Measurements from ENCODE around the gene FHIT.

The FHIT gene

DNA sequence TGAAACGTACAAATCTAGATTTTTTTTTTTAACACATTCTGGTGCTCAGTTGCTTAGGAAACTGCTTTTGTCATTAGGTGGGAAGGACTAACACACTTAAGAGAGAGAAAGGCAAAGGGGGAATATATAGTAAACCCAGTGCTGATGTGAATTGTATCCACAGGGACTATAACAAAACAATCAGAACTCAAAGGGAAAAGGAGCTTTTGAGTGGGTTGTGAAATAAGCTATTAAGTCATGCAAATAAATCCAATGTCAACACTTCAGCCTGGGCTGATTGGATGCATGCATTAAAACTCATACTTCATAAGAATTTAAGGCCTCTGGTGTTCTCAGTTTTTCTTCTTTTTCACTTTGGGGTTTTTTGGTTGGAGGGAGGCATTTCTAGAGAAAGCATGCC is 628.9 kb downstream of the FHIT start:
- no peak for DNase-seq (ENCODE audit: low read depth)

DNA sequence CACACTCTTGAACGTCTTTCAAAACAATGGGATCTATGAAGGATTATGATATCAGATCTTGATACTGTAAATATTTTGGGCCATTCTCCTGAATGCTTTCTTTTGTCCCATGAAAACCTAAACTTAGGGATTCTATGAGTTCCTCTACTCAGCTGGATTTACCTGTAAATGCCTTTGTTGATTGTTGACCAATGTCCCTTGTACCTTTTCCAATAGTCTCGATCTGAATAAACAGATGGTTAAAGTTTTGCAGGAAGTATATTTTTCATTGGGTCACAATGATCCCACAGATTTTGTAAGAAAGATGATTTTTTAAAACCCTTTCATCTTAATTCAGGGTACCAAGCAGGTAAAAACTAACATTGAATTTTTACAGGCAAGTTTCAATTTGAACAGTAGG is 634.1 kb downstream of the FHIT start:
- no peak for DNase-seq (ENCODE audit: low read depth)

DNA sequence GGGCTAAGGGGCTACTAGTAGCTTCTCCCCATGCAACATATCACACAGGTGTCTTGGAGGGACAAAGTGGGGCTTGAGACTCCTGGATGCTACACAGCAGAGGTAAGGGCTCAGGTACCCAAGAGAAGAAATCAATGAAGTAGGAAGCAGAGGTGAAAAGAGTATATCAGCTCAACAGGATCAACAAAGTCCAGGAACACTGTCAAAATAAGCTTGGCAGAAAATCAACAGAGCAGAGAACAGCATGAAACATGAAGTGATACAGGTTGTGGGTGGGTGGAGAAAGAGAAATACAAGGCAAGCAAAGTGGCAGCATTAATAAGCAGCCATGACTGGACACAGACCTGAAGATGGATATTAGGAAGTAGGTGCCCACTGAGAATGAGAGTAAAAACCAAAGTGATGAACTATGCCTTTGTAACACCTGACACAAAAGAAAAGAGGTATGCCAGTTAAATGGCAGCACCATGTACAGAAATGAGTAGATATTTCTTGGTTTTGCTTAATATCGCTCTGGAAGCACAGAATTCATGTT is 637.4 kb downstream of the FHIT start:
- no peak for DNase-seq (ENCODE audit: low read depth)

DNA sequence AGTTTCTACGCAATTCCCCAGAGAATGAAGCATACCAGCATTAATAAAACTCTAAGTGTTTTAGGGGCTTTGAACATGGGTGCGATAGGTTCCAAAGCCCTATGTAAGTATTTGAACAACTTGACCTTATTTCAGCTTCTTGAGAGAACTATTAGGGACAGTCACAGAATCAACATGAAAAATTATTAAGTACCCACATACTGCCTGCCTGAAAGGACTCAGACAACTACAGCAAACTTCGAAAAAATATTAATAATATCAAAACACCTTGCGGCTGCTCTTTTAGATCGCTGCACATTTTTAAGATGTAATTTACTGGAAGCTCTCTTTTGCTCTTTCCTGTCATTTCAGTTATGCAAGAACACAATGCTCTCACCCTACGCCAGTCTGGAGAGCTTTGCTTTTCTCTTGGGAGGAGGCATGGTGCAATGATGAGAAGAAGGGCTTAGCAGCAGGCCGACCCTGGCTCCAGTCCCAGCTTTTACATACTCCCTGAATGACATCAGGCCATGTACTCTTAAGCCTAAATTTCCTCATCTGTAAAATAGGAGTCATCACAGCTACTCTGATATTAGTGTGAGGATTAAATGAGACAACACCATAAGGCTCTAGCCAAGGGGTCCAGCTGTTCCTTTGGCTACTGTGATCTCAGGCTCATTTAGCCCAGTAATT is 640.7 kb downstream of the FHIT start:
- no peak for DNase-seq (ENCODE audit: low read depth)

DNA sequence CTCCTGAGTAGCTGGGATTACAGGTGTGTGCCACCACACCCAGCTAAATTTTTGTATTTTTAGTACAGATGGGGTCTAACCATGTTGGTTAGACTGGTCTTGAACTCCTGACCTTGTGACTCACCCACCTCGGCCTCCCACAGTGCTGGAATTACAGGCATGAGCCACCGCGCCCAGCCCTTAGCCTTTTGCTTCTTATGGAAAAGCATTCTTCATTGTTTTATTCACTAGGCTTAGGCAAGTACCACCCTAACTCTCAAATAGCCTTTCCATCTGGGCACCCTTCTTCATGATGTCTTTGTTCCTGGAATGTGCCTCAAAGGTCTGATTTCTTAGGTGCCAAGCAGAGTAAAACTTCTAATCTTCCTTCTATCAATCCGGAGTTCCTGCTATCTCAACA is 641.8 kb downstream of the FHIT start:
- DNase-seq (ENCODE audit: low read depth) = no peak

DNA sequence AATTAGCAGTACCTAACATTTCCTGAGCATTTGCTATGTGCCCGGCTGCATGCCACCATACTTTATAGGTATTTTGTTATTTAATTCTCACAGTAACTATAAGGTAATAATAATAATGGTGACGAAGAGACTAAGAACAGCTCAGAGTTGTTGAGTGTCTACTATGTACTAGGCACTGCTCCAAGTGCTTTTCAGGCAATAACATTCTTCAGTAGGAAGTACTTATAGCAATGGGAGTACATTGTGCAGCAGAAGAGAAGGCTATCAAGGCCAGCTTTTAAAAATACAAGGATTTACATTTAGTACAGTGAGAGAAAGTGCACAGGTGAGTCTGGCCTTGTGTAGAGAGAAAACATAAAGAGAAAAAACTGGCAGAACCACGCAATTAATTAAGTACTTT is 647.4 kb downstream of the FHIT start:
- no peak for DNase-seq (ENCODE audit: low read depth)

DNA sequence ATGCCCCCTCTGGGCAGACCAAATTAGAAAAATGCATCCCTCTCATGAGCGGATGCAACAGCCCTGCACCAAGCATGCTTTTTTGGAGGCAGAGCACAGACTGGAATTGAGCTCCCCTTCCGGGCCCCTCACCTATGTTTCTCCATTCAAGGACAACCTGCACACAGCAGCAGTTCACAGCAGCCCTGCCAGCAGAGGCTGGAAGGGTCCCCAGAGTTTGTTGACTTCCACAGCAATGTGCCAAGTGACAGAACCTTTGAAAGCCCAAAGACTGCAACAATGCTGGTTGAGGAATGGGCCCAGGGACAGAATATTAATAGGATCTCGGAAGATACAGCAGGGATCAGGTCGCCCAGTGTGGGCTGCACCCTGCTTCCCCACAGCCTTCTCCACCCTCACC is 650.4 kb downstream of the FHIT start:
- no peak for DNase-seq (ENCODE audit: low read depth)

DNA sequence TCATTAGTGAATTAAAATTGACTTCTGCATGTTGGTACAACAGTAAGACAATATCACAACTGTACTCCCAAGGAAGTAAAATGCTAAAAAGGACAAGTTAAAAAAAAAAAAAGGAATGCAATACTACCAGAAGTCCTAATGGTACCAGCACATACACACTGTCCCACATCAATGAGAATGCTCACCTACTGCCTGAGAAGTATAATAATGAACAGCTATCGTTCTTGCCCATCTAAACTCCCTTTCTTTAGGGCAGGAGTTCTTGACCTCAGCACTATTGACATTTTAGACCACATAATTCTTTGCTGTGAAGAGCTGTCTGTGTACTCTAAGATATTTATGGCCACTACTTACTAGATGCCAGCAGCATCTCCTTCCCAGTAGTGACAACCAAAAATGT is 651.7 kb downstream of the FHIT start:
- no peak for DNase-seq (ENCODE audit: low read depth)

DNA sequence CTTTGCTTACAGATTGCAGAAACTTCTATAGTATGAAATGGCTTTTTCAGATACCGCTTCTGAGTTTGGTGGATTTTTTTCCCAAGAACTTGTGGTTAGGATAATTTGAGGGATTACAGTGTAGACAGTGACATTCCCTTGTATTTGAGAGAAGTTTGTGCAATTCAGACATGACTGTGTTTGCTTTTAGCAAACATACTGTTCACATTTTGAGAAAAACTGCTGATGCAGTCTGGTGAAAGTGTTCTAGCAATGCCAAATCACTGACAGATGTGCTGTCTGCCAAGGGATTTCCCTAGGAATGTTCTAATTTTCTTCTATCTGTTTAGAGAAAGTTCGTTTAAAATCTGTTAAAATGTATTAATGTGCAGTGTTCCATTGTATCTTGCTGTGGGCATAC is 652.6 kb downstream of the FHIT start:
- DNase-seq (ENCODE audit: low read depth) = no peak

DNA sequence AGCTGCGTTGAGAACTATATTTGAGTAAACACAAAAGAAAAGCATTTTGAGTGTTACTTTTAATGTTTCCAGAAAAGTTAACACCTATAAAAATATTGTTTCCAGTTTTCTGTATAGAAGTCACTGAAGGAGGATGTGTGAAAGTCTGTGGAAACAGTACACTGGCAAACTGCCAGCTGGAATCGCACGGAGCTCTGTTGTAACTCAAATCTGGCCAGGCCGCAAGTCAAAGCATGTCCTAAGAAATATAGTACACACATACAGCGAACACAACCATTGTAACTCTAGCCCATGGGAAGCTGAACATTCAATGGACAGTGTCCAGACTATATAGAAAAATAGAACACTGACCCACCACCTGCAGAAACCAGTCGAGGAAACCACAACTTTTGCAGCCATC is 657.2 kb downstream of the FHIT start:
- DNase-seq (ENCODE audit: low read depth) = no peak

DNA sequence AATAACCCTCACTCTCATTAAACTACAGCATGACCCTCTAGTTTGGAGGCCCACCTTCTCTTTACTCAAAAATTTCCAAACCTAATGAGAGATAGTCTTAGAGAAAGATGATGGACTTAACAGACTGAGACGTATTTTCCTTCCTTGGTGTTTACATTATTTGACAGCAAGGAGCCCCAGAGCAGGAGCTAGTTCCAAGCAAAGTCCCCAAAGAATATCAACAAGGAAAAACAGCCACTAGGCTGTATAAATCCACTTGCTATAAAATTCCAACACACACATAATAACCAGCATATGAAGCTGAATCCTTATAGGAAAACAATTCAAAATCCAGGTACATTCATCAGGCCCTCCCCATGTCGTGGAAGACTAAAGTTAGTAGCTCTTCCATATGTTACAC is 660.0 kb downstream of the FHIT start:
- no peak for DNase-seq (ENCODE audit: low read depth)

DNA sequence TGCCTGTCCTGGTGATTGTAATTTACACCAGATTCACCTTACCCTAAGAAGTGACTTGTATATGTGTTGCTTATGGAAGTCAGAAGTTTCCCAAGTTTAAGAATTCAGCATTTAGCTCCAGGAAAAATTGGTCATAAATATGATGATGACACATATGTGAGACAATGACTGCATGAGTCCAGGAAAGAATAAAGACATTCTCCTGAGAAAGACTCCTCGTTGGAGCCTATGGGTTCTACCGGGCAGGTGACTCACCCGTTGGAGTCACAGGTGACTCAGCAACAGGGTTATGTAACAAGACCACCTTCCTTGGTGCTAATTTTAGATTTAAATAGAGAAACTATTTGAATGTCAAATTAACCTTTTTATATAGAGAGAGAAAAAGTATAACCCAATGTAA is 662.4 kb downstream of the FHIT start:
- no peak for DNase-seq (ENCODE audit: low read depth)

DNA sequence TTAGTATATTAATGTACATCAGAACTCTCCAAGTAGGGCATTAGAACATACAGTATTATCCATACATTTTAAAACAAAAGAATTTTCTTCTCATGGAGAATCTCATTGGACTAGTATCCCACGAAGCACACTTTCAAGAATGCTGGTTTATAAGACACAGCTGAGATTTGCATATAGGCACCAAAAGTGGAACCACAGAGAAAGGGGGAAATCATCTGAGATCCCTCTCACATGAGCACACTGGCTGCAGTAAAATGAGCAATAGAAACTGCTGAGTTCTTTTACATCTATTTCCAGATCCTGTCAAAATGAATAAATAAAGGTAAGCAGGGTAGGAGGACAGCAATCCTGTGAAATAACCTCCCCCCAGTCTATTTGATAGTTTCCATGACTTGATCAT is 665.3 kb downstream of the FHIT start:
- no peak for DNase-seq (ENCODE audit: low read depth)

DNA sequence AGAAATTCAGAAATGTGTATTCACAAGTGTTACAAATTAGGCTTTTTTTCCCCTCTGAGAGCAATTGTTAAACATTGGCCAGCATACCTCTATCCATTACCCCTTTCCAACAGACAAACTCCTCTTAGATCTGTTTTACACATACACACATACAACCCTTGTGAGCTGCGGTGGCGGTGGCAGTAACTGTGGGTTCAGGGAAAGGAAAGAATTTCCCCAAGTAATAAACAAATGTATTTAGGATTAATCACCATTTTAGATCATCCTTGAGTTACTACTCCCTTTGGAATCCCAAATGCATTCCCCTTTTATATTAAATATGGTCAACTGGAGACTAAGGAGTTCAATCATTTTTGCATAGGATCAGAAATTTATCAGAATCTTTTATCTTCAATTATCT is 667.0 kb downstream of the FHIT start:
- no peak for DNase-seq (ENCODE audit: low read depth)

DNA sequence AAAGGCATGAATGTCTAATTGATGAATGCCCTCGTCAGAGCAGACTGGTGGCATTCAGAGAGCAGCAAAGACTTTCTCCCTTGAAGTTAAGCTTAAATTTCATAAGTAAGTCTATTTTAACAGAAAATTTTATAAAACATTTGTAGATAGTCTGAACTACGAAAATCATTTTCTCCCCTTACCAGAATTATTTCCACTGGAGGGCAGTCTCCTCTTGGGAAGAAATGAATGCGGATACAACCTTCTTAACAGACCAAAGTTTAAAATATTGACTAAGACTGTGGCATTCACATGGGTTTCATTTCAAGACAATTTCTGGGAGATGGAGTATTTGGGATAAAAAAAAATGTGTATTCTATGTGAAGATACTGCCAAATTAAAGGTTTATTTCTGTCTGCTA is 669.0 kb downstream of the FHIT start:
- no peak for DNase-seq (ENCODE audit: low read depth)

DNA sequence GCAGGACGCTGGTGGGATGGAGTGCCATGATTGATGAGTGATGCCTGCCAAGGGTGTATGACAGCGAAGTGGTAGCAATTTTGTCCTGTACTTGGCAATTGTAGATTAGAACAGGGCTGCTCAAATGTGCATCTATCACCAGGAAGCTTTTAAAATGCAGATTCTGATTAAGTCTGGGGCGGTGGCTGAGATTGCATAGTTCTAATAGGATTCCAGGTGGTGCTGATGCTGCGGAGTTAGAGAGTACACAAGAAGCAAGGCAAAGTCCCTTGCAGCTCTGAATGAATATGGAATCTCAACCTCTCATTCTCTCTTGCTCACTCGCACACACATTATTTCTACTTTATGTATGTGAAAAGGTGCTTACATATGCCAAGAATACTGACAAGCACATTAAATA is 670.4 kb downstream of the FHIT start:
- DNase-seq (ENCODE audit: low read depth) = no peak

DNA sequence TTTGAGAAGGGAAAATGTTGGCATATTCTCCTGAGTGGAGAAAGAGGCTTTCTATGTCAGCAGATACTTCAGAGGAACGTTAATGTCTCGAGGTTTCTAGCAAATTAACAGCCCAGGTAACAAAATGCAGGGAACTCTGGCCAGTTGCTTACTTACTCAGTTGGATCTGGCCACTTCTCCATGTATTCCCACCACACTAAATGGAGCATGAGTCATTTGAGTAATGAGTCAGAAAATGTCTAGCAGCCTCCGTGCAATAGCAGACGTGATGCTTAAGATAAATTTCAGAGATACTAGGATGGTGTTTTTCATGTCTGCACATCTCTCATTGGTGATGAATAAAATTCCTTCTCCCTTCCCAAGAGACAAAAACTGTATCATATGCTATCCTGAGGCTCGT is 671.5 kb downstream of the FHIT start:
- no peak for DNase-seq (ENCODE audit: low read depth)

DNA sequence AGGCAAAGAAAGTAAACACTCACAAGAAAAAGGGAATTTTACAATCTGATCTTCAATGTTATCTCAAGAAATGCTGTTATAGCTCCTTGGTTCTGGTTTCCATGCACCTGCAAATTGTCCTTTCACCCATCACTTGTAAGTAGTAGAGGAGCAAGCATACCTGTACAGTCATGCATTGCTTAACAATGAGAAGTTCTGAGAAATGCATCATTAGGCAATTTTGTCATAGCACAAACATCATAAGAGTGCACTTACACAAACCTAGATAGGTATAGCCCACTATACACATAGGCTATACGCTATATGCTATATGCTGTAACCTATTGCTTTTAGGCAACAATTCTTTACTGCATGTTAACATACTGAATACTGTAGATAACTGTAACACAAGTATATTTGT is 672.3 kb downstream of the FHIT start:
- DNase-seq (ENCODE audit: low read depth) = no peak

DNA sequence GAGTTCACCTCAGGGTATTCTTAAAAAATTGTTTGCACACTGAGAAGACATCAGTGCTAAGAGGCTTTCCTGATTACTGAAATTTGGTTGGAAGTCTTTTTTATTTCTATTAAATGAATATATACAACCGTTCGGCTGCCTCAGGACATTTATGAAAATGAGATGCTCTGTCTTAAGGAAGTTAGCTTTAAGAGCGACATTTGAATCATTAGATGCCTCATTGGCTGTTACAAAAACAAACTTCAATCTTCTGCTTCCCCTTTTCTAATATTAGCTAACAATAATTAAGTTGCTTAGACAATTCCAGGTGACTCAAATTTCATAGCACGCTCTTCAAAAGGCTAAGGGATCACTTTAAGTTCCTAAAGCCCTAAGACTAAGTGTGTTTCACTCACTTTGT is 673.7 kb downstream of the FHIT start:
- no peak for DNase-seq (ENCODE audit: low read depth)

DNA sequence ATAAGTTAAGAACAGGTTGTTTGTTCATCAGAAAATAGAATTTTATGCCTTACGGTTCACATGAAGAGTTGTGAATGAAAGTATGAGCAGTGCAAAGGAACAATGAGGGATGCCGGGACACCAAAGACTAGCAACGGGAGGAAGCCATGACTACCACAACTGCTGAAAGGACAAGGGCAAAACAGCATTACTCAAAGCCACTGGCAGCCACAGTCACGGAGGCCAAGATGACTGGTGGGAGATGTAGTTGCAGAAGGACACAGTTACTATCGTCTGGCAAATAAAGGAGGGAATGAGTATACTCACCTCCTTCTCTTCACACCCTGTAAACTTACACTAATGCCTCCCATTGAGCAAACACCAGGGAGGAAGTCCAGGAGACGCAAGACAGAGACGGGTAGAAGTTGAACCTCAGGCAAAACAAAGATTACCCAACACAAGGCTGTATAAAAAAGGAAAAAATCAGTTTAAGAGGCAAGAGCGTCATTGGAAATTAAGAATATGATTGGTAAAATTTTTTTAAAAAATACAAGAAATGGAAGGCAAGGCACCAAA is 675.5 kb downstream of the FHIT start:
- DNase-seq (ENCODE audit: low read depth) = no peak

DNA sequence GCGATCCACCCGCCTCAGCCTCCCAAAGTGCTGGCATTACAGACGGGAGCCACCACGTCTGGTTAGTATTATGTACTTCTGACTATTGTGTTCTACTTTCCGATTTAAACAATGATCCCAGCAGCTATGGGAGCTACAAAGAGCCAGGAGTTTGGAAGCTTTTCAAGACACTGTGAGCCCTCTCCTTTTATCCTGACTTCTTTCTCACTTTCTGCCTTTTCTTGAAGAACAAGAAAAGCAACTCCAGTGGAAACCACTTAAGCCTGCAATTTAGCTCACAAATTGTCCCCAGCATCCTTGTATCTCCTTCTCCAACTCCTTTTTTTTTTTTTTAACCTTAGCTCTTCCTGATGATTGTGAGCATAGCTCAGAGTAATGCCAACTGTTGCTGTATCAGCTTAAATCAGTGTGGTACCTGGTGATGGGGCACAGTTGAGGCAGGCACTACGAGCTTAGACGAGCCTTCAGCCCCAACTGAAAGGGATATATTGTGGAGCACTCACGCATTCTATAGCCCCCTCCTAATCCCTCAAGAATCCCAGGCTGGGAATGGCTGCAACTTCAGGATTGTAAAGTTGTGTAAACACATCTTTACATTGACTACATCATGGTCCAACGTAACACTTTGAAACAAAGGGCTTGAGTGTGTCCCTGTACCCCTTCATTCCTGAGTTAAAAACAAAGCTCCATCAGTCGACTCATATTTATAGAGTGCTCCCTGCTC is 677.0 kb downstream of the FHIT start:
- DNase-seq (ENCODE audit: low read depth) = no peak

DNA sequence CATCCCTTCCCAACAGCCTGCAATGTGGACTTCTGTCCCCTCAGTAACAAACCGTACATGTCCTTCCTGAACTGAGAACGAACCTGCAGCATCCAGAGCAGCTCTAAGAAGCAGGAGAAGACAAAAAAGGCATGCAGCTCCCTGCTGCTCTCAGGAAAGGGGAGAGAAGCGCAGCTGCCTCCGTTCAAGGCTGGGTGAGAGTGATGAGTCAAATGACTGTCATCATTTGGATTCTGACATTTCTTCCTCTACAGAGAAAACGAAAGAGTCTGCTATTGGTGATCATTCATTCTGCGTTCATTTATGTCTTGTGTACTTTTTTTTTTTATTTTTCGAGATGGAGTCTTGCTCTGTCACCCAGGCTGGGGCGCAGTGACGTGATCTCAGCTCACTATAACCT is 677.8 kb downstream of the FHIT start:
- DNase-seq (ENCODE audit: low read depth) = no peak

DNA sequence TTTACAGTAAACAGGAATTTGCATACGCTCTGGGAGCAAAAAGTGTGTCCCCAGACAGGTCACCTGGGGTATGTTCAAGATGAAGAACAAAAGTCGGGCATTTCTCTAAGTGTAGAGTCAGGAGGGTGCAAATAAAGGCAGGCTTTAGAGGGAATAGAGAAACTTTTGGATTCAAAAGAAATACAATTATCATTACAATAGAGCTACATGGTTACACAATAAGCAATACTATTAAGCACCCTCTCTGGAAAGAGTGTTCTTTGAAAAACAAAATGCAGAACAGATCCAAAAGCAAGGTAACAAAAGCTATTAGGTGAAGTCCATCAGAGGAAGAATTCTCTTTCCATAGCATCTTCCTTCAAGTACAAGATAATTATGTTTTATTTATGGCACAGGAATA is 679.7 kb downstream of the FHIT start:
- DNase-seq (ENCODE audit: low read depth) = no peak

DNA sequence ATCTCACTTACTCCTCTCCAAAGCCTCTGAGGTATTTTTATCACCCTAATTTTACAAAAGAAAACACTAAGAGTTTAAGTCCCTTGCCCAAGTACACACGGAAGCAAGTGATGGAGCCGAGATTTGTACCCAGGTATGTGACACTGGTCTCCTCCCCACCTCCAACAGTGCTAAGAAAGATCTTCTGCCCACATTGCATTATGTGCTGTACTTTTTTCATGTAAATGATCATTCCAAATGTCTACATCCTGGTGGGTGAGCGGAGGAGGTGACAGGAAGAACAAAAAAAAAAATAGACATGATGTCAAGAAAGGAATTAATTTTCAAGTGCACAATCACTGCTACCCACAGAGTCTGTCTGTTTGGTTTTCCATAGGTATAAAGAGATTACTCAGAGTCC is 694.1 kb downstream of the FHIT start:
- no peak for DNase-seq (ENCODE audit: low read depth)
